GM12872 (cell line): Measurements from ENCODE around the gene PLA2G4A.

Source experiments
- CTCF ChIP-seq: IDR thresholded peaks from 3 replicates; pipeline ENCODE4 v1.5.1; 2011; ENCODE audit warnings: low read depth, mild to moderate bottlenecking, low read length, moderate library complexity; ENCODE audit not compliant: insufficient read depth

Gene PLA2G4A

GRCh38 chr1:186831168-186831567 lies 2.4 kb downstream of the PLA2G4A start:
- TF ChIP-seq CTCF = no peak

GRCh38 chr1:186834399-186834958 lies 5.7 kb downstream of the PLA2G4A start:
- no peak for TF ChIP-seq CTCF

DNA sequence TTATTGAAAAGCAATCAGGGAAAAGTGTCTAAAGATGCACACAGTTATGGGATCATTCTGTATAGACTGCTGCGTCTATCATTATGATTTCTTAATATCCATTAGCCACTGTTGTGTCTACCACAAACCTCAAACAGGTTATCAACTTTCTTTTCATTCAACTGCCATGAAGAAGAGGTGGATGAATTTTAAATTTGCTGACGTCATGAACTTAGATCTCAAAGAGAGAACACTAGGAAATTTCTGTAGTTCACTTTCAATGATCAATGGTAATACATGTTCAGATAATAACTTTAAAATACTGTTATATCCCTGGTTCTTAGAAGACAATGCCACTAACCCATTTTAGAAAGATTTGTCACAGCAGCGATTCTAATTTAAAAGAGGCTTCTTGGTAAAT lies 6.7 kb downstream of the PLA2G4A start:
- TF ChIP-seq CTCF = no peak

DNA sequence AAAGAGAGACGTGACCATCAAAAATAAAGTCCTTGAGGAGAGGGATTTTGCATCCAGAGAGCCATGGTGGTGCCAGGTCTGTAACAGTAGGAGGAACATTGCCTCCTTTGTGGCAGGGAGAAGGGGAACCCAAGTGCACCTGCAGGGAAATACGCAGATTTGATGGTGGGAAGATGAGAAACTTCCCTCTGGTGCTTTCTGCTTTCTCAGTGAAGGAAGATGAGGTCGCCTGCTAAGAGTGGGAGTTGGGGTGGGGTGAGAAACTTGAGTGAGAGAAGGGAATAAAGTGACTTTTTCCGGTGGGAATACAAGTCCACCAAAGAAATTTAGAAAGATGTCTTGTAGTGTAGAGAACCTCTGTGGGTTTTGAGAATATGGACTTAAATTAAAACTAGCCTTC lies 9.1 kb downstream of the PLA2G4A start:
- TF ChIP-seq CTCF = no peak

GRCh38 chr1:186838380-186839040 lies 9.8 kb downstream of the PLA2G4A start:
- TF ChIP-seq CTCF = no peak

DNA sequence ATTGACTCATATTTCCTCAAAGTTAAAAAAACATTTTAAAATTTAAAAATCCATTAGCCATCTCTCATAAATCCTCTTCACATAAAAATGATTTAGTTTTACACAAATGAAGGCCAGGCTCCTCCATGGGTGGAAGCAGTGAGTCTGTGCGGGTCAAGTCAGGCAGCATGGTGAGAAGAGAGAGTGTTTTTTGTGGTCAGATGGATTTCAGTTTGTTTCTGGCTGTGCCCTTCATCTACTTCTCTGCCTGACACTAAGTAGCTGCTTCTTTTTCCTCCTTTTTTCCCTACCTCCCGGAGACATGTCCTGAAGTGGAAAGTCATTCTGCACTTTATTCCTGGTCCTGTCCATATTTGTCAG lies 10.3 kb downstream of the PLA2G4A start:
- TF ChIP-seq CTCF = no peak

DNA sequence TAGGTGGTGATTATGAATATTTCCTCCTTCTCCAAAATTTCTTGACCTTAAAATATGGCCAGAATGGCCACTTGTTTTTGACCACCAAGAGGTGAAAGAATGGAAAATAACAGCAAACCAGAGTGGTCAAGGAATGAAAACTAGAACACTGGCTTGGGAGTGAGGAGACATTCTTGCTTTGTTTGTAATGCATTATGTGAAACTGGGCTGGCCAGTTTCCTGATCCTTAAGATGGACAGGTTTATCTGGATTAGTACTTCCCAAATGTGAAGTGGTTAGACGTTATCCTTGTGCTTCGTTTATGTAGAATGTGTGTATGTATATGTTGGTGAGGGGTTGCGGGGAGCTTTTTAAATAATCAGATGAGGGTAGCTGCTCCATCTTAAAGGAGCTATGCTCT lies 12.8 kb downstream of the PLA2G4A start:
- TF ChIP-seq CTCF = no peak
